Activated CD4-positive, alpha-beta T cell treated with anti-CD3 and anti-CD28 coated beads, Interleukin-2, Interleukin-6, amounts not matched to agents 100 ng/mL and 50 ng/mL, durations not matched to agents 16 hours and 8 hours (primary cell): Measurements from ENCODE around the gene OPCML.

Source experiments
- DNase-seq: peaks from one replicate; pipeline ENCODE4 v3.0.0-alpha.2; 2020

Gene OPCML

DNA sequence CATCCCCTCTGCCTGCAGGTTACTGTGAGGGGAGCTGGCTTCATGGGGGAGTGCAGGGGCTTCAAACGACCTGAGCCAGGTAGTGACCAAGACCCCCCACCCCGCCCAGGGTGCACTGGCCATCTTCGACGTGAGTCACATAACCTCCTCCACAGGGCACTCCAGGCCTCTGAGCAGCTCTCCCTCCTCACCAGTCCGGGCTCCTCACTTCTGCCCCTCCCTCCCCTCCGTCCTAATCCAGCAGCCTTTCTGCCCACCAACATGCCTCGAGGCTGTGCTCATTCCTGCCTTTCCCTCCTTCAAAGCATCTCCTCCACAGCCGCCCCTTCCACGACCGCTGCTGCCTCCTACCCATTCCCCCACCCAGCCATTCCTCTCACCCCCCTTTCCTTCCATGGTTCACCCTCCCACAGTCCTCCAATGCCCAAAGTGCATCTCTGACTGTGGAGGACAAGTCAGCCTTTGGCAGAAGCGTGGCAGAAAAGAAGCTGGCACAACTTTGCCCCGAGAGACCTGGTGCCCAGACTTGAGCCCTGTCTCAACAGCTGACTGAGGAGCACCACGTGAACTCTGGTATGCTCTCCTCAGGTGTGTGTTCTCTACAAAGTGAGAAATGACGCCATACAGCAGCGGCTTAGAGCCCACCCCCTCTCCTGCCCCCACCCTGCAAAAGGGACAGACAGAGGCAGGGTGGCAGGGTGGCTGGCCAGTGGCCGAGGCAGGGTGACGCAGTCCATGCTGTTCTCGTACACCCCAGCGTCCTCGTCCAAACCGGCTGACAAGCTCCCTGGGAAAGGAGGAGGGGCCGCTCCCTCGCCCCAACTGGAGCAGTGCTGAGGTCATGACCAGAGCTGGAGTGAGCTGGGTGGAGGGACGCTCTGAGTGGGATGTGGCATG is 30.4 kb downstream of the OPCML start:
- DNase-seq: no peak

DNA sequence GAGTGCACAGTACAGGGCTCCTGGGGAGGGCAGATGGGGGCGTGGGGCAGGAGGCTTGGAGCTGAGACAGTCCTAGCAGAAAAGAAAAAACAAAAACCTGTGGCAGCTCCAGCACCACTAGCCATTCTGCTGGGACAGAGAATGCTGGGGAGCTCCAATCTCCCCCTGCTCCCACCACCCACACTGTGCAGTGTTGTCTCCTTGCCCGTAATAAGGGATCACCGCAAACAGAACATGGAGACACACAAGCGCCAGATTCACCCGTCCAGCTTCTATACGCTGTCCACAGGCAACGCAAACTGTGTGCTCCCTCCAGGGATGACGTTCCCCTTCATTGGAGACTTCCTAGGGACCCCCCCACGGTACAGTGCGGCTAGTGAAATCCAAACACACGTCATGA is 31.4 kb downstream of the OPCML start:
- DNase-seq: no peak

DNA sequence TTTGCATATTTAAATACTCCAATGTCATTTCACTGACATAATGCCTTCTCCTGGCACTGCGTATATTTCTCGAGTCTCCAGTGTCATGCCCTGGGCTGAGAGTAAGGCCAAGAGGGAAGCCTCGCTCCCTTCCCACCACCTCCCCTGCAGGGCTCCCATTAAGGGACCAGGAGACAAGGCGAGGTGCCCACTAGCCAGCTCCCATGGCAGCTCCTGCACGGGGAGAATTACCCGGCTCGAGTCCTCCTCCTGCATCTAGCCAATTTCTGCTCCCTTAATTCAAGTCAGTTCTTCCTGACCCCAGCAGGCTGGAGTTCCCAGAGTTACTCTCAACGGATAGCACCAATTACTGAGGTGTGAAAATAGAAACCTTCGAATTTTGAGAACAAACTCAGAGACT is 31.9 kb downstream of the OPCML start:
- DNase-seq: no peak

DNA sequence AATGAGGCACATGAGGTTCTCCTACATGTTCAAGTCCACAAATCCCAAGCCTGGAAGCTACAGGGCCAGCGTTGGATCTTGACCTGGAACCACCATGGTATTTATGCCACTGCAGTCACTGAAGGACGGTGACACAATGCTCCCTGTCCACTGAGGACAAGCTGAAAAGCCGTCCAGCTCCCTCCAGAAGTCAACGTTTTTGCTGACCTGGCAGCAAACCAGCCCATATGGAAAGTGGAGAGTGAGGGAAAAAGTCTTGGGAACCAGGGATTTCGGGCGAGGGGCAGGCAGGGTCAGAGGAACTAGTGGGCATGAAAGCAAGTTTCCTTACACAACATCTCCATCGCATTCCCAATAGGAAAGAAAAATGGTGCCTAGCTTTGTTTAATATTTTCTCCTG is 33.3 kb downstream of the OPCML start:
- DNase-seq: no peak

DNA sequence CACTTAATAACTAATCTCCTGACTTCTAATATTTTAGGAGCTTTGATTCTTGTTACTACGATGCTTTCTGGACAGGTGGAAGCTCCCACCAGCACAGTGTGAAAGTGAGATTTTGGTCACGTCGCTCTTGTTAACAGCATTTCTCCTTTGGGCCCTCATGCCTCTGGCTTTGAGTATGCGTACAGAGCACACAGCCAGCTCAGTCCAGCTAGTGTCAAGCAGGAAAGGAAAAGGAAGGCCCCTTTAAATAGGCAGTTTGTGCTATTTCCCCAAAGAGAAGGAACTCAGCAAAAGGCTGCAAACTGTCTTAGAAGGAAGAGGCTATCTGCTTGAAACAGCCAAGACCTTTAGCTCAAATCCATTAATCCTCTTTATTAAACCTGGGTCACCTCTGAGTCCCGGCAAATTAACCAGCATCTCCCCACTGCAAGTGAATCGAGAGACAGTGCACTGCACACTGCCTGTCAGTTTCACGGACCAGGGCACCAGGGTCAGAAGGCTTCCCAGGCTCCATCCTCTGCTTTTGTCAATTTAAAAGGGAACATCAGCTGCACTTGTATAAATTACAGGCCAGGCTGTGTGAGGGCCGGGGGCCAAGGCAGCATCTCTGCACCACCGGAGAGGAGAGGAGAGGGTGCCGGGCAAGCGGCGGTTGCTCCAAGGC is 34.7 kb downstream of the OPCML start:
- DNase-seq: no peak

DNA sequence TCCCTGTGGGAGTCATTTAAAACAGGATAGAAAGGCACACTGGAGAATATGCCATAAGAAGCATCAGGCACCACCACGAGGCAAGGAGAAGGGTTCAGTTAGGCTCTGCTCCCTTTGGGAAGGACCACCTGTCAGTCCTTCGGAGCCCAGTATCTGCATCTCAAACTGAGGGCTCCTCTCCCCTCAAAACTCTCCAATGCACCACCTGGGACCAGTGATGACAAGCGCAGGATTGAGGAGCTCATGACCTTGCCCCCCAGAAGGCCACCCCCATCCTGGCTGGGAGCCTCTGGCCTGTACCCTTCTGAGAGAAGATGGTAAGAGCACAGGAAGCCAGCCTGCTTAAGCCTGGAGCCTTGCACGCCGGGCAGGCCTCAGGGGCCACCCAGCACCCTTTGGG is 39.4 kb downstream of the OPCML start:
- no peak for DNase-seq

DNA sequence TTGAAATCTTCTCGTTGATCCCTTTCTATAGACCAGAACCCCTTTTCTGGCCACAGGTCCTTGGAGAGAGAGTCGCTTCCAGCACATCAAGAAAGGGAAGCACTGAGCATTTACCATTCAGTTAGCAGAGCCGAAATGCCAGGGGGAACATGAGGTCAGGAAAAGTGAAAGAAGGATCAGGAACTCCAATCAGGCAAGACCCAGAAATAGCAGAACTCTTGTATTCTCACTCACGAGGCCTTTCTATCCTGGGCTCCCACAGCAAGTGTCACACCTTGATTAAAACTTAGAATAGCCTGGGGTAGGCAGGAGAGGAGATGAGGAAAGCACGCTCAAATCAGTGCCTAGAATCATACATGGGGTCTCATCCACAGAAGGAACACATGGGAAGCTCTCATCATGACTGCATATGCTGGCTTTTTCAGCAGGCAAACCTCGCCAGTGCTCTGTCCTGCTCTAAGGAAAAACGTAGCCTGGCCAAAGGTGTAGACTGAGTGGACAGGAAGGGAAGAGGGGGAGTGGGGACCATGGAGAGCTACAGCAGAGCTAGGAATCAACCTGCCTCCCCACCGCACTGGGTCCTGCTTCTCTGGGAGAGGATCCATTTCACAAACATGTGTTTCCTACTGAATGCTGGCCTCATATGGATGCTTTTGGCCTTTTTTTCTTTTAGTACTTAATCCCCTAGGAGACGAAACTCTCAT is 40.5 kb downstream of the OPCML start:
- no peak for DNase-seq

DNA sequence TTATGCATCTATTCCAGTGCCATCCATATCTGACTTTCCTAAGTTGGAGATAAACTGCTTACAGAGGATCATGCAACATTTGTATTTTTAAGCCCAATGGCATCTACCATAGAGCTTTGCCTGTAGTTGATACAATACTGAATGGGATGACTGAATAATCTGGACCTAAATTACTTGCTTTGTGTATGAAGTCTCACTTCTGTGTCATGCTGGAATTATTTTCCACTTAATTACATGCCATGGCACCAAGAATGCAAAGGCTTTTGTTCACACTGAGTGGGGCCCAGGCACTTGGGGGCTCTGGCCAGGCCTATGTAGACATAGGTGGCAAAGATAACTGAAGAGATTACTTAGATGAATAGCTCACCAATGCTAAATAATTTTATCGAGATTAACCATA is 51.6 kb downstream of the OPCML start:
- DNase-seq: no peak

DNA sequence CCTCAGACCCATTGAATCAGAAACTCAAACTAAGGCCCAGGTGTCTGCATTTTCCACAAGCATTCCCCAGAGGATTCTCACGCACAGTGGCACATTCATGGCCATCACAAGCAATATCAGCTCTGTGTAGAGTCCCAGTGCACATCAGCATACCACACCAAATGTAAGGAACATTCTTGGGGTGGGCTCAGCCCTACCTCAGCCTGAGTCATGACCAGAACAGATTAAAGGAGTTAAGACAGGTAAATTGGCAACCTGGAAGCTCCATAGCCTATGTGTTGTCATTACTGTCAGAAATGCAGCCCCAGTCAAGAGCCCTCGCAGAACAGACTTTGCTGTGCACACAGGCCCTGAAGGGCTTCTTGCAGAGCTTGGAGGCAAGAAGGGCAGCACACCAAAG is 53.1 kb downstream of the OPCML start:
- DNase-seq: no peak

DNA sequence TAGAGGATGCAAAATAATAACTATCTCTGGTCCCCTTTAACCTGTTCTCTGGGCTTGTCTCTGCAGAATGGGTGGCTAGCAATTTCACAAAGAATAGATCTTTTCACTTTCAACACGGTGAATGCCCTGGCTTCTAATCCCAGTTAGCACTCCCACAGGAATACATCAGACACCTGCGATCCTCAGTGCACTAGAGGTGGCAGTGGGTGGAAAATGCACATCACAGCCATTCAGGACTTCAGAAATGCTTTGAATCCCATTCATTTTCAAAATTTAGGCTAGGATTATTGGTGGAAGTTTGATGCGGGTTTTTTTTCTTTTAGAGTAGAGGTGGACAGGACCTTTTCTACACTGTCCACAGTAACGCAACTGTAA is 55.1 kb downstream of the OPCML start:
- DNase-seq: no peak

DNA sequence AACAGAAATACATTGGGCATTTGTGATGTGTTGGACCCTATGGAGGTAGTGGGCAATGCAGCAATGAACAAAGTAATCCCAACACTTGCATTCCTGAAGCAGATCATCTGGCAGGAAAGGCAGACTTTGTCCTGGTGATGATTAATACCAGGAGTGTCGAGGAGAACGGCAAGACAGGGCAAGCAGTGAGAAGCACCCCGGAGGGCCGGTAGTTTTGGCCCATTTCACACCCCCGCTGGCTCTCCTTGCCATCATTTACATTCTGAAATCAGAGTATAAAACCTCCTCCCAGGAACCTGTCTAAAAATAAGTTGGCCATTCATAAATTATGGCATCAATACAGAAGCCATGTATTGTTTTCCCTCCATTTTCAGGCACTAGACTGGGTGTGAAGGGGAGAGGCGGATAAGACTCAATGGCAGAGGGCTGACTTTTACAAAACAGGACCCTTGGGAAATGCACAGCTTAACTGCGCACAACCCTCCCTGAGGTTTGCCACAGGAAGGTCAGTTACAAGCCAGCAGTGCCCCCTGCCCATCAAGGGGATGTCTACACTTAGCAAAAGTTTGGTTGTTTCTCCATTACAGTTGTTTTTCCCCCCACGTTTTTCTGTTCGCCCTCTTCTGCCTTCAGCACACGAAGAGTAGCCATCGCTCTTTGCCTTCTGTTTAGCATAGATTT is 55.6 kb downstream of the OPCML start:
- DNase-seq: no peak

DNA sequence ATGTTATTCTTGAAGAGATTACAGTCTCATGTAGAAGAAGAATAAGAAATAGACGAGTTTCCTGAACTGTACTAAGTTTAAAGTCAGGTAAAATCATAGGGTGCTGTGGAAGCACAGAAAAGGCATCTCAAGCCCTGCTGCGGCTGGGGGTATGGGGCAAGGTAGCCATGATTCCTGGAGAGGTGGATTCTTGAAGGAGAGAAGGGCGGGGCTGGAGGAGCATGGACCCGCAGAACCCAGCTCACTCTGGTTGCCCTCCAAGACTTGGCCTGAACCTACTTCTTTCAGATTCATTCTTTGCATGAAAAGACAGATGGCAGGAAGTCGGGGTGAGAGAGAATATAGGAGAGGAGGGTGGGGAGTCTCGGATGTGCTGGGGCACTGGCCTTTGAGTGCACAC is 57.8 kb downstream of the OPCML start:
- DNase-seq: no peak

DNA sequence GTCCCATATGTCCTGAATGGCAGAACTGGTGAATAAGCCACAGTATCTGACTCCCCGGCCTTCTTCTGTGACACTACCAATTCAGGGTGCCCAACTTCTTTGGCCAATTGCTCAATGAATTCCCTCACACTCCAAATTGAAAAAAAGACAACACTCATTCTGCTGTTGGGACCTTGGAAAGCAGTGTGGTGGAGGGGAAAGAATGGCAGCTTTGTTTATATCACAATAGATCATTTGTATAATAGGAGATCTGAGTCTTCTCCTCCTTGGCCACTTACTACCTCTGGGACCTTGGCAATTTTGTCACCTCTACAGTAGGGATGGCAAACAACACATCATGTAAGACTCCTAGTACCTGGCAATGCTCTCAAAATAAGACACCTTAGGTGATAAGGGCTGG is 64.6 kb downstream of the OPCML start:
- no peak for DNase-seq

DNA sequence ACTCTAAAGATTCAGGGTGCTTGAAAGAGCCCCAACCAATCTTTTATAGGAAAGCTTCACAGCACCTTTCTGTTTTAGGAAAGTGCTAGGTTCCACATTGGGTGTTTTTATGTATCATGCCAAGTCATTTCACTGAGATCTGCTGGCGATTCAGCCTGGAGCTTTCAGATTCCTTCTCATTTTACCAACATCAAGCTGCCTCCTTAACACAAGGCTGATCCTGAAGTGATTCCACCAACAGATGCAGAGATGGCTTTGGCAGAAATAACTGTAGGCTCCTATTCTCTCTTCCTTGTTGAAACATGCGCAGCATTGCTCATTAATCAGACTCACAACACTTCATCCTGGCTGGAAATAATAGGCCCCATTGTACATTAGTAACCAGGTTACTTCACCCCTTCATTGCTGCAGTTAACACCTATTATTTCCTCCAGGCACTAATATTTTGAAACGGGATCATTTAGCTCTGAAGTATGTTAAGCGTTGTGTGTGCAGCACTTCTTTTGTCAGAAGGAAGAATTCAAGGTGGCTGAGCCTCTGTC is 89.0 kb downstream of the OPCML start:
- DNase-seq: no peak

DNA sequence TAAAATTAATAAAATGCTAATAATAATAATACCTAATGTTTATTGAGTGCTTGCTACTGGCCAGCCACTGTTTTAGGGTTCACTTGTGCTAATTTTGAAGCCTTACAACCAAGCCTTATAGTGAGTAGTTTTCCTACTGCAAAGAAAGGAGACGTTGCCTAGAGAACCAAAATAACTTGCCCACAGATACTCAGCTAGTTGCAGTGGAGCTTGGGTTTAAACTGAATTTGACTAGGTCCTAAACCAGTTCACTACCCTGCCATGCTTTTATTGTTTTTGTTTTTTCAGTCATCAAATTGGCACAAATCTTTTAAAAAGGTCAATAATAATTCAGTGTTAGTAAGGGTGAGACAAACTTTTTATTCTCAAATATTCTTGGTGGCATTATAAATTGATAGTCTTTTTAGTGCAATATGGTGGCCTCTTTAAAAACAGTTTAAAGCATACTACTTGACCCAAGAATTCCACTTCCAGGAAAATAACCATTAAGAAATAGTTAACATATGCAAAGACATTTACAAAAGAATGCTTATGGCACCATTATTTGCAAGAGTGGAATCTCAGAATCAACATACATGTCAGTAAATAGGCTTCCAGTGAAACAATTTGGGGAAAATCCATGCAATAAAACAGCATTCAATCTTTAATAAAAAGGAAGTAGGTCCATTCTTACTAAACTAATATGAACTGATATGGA is 90.2 kb downstream of the OPCML start:
- no peak for DNase-seq

DNA sequence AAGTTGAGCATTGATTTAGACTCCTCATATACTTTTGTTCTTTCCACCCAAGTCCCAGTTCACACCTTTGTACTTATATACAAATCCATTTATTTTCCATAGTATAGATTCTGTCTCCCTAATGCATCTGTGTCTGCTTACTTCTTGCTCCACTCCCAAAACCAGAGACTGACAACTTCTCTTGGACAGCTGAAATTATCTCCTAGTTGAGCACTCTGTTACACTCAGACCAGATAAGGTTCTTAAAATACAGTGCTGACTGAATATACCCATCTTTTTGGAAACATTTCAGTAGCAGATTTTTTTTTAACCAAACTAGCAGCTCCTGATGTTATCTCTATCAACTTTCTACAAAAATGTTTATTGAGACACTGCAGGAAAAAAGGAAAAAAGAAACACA is 106.3 kb downstream of the OPCML start:
- DNase-seq: no peak

DNA sequence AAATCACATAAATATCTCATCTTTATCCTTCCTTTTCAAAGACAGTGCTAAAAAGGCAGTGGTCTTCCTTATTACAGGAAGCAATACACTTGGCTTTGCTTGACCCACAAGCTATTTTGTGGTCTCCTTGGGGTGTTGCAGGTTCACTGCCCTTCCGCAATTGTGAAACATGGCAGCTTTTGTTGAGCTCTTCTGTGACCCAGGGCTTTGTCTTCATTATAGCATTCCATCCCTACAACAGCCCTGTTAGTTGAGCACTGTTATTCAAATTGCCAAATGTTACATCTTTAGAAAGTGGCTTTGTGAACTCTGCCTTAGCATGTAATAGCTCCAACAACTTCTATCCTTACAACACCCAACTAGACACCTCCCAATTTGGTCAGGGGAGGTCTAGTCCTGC is 107.1 kb downstream of the OPCML start:
- no peak for DNase-seq

DNA sequence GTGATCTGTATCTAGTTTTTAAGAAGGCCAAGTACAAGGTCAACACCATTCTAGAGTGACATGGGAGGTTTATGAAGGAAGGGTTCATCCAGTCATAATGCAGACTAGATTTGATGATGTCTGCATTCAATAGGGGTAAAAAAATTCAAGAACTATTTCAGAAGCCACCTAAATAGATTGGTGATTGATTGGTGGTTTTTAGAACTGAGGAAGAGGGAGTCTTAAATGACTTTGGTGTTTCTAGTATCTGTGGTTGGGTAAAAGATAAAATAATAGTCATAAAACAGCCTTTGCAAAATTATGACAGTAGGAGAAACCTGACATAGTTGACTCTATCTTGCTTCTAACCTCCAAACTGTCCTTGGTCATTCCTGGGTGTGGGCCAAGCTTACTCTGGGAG is 114.1 kb downstream of the OPCML start:
- no peak for DNase-seq

DNA sequence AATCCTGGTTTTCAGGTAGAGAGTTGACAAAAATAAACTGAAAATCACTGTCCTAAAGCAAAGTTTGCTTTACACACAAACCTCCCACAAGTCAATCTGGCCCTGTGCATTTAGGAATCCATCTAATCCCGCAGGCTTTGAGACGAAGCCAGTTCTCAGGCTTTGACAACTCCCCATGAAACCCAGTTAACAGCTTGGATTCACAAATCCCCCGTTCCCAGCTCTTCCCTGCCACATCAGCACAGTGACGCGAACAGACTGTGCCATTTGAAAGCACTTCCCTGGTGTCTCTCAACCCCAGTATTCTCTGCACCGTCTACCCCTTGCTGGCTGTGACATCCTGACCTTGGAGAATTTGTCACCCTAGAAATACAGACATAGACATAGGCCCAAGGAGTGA is 117.8 kb downstream of the OPCML start:
- no peak for DNase-seq

DNA sequence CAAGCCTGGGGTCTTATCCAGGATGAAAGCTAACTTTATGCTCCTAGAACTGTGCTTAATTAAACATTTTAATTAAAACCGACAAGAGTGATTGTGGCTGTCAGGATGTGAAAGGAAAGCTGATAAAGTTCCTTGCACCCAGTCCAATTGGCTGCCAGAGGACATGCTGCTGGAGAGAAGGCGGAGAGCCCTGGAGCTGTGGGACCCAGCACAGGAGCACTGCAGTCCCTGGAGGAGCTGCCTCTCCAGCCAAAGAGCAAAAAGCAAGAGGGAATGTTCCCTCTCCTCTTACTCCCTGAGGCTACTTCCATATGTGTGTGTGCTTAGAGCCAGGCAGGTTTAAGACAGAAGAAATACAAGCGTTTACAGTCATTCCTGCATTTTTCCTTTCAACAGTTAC is 118.6 kb downstream of the OPCML start:
- no peak for DNase-seq

DNA sequence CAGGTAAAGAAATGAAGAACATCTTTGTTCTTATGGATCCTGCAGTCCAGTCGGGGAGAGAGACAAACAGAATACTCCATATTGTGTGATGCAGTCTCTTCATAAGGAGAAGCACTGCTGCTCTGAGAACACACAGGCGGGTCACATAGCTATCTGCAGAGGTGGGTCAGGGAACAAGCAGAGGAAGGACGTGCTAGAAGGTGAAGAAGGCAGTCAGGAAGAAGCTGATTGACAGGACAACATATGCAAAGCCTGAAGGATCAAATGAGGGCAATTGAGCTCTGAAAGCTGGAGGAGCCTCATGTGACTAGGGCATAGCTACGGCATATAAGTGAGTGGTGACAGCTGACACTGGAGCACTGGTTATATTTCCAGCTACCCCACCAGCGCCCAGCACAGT is 122.5 kb downstream of the OPCML start:
- no peak for DNase-seq

DNA sequence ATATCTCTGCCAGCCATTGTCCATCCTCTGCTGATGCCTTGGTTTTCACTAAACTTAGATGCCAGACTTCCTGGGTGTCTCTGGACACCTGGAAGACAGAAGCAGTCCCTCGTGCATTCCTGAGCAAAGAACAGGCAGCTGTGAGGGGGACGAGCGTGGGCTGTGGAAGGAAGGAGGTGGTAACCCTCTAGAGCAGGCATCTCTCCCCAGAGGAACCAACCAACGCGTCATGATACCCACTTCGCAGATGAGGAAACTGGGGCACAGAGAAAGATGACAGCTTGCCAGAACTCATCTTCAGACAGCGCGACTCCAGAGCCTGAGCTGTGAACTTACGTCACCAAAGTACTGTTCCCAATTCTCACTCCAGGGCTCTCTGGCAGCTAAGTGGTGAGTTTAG is 123.4 kb downstream of the OPCML start:
- DNase-seq: no peak

DNA sequence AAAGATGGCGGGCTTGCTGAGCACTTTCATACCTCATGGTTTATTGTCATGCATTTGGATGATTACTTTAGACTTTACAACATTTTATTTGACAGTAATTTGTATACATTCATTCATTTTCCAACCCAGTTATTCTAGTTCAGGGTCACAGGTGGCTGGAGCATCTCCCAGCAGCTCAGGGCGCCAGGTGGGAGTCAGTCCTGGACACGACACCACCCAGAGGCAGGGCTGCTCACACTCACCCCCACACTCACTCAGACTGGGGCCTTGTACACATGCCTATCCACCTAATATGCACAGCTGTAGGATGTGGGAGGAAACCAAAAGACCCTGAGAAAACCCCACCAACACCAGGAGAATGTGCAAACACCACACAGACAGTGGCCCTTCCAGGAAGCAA is 123.9 kb downstream of the OPCML start:
- no peak for DNase-seq
